WTC11 (cell line): ENCODE data around the gene ZNF423. TPM values are rescaled to one million over a fixed set of nuclear protein-coding genes. Genes with fewer than 3 reads are reported as not detected.

Experiments
- ATAC-seq: fragments of 200-7000 bp; cut with Tn5 transposase; 2 replicates; pipeline ENCODE4 v1.10.0; 2021; ENCODE audit warnings: mild to moderate bottlenecking, moderate library complexity
- CTCF ChIA-PET: fragments of 300-600 bp; sonication (Branson Sonifier 250); formaldehyde crosslinking; loops from one replicate; lab custom pipeline; 2021; ENCODE audit warnings: antibody characterized with exemption; lab: Charles Lee
- POLR2A ChIA-PET: fragments of 350-600 bp; sonication (Branson Sonifier 250); formaldehyde crosslinking; loops from one replicate; lab custom pipeline; 2021; ENCODE audit warnings: antibody characterized with exemption; lab: Charles Lee
- DNase-seq: peaks from one replicate; pipeline ENCODE4 v3.0.0; 2021; ENCODE audit warnings: low spot score
- H3K27ac Mint-ChIP-seq: 2 replicates; pipeline ENCODE4 v1.8.0; 2021; ENCODE audit warnings: mixed read lengths
- H3K27me3 Mint-ChIP-seq: 2 replicates; pipeline ENCODE4 v1.8.0; 2021; ENCODE audit warnings: low read depth, mild to moderate bottlenecking, moderate library complexity, mixed read lengths
- H3K36me3 Mint-ChIP-seq: 2 replicates; pipeline ENCODE4 v1.8.0; 2021; ENCODE audit warnings: mixed read lengths
- H3K4me1 Mint-ChIP-seq: 2 replicates; pipeline ENCODE4 v1.8.0; 2022; ENCODE audit warnings: mixed read lengths
- H3K4me3 Mint-ChIP-seq: 2 replicates; pipeline ENCODE4 v1.8.0; 2021; ENCODE audit warnings: mild to moderate bottlenecking, moderate library complexity, mixed read lengths
- H3K9me3 Mint-ChIP-seq: 2 replicates; pipeline ENCODE4 v1.8.0; 2021; ENCODE audit warnings: mixed read lengths
- AR ChIP-seq: fragments of 250-450 bp; sonication (Bioruptor Pico); IDR thresholded peaks from 2 replicates; pipeline ENCODE4 v1.9.0; 2021; ENCODE audit warnings: mild to moderate bottlenecking
- ATF3 ChIP-seq: sonication (generic); formaldehyde crosslinking; conservative IDR thresholded peaks from 2 replicates; pipeline ENCODE4 v1.8.1; 2022; ENCODE audit warnings: mild to moderate bottlenecking, missing genetic modification reagents
- ELF4 ChIP-seq: sonication (generic); formaldehyde crosslinking; IDR thresholded peaks from 2 replicates; pipeline ENCODE4 v1.8.1; 2022; ENCODE audit warnings: low read depth, mild to moderate bottlenecking, moderate library complexity, missing genetic modification reagents
- EMX1 ChIP-seq: fragments of 250-450 bp; sonication (Bioruptor Pico); IDR thresholded peaks from 2 replicates; pipeline ENCODE4 v1.8.0; 2021; ENCODE audit warnings: mild to moderate bottlenecking
- HMGA2 ChIP-seq: fragments of 250-450 bp; sonication (Bioruptor Pico); IDR thresholded peaks from 2 replicates; pipeline ENCODE4 v1.4.0; 2021; ENCODE audit warnings: mild to moderate bottlenecking, moderate library complexity
- IRF2 ChIP-seq: sonication (generic); formaldehyde crosslinking; IDR thresholded peaks from 2 replicates; pipeline ENCODE4 v1.8.0; 2022; ENCODE audit warnings: low read depth, missing genetic modification reagents, borderline replicate concordance
- MXD4 ChIP-seq: fragments of 250-450 bp; sonication (Bioruptor Pico); IDR thresholded peaks from 2 replicates; pipeline ENCODE4 v1.8.0; 2021; ENCODE audit warnings: mild to moderate bottlenecking, moderate library complexity, borderline replicate concordance
- MYBL2 ChIP-seq: sonication (generic); formaldehyde crosslinking; IDR thresholded peaks from 2 replicates; pipeline ENCODE4 v1.8.1; 2023; ENCODE audit warnings: mild to moderate bottlenecking, moderate library complexity, missing genetic modification reagents
- NR1H2 ChIP-seq: sonication (generic); formaldehyde crosslinking; IDR thresholded peaks from 2 replicates; pipeline ENCODE4 v1.9.0; 2021; ENCODE audit warnings: mild to moderate bottlenecking, moderate library complexity, missing genetic modification reagents
- TEAD4 ChIP-seq: sonication (generic); formaldehyde crosslinking; IDR thresholded peaks from 2 replicates; pipeline ENCODE4 v1.8.0; 2022; ENCODE audit warnings: mild to moderate bottlenecking, missing genetic modification reagents
- USF2 ChIP-seq: sonication (generic); formaldehyde crosslinking; IDR thresholded peaks from 2 replicates; pipeline ENCODE4 v1.8.1; 2023; ENCODE audit warnings: mild to moderate bottlenecking, missing genetic modification reagents, moderate library complexity
- ZMAT4 ChIP-seq: fragments of 250-450 bp; sonication (Bioruptor Pico); IDR thresholded peaks from 2 replicates; pipeline ENCODE4 v1.9.0; 2021; ENCODE audit warnings: mild to moderate bottlenecking
- ZNF281 ChIP-seq: sonication (generic); formaldehyde crosslinking; IDR thresholded peaks from 2 replicates; pipeline ENCODE4 v1.8.0; 2023; ENCODE audit warnings: mild to moderate bottlenecking, missing genetic modification reagents
- ZNF416 ChIP-seq: fragments of 250-450 bp; sonication (Bioruptor Pico); IDR thresholded peaks from 2 replicates; pipeline ENCODE4 v1.9.0; 2021; ENCODE audit warnings: mild to moderate bottlenecking, inconsistent platforms
- ZNF423 ChIP-seq: fragments of 250-450 bp; sonication (Bioruptor Pico); IDR thresholded peaks from 2 replicates; pipeline ENCODE4 v2.1.2; 2022; ENCODE audit warnings: mild to moderate bottlenecking, moderate library complexity
- ZNF512 ChIP-seq: sonication (generic); formaldehyde crosslinking; IDR thresholded peaks from 2 replicates; pipeline ENCODE4 v1.8.1; 2022; ENCODE audit warnings: missing genetic modification reagents, borderline replicate concordance
- ZNF671 ChIP-seq: fragments of 250-450 bp; sonication (Bioruptor Pico); IDR thresholded peaks from 2 replicates; pipeline ENCODE4 v1.8.0; 2021; ENCODE audit warnings: mild to moderate bottlenecking
- total RNA-seq: library from RNA; stranded (reverse); gene quantifications from 3 replicates; pipeline ENCODE4 v1.2.3, GENCODE V29; 2021

Gene ZNF423
- total RNA-seq, 1 experiment from 2014 or later = 38.8 TPM

- Mint-ChIP-seq H3K4me1 (peaks cover 57% of the 10 kb centered on the region), H3K9me3 (no peaks in the 10 kb centered on the region), H3K36me3 (no peaks in the 10 kb centered on the region; the same call in 1 of the 2 replicates), H3K4me3 (no peak overlapping the region), H3K27me3 (no peaks in the 10 kb centered on the region), H3K27ac (peak overlapping the region; percentile 12; the same call in 1 of the 2 replicates)
- POLR2A ChIA-PET = no interaction called here
- TF ChIP-seq NR1H2 (CRISPR knock-in tag) (no peak), ZNF512 (CRISPR knock-in tag) (no peak), ZNF281 (CRISPR knock-in tag) (no peak), ATF3 (CRISPR knock-in tag) (no peak), EMX1 (no peak), ZNF671 (CRISPR knock-in tag) (no peak), IRF2 (no peak), ELF4 (CRISPR knock-in tag) (no peak), ZNF416 (CRISPR knock-in tag) (no peak), TEAD4 (CRISPR knock-in tag) (no peak), ZMAT4 (CRISPR knock-in tag) (no peak), AR (CRISPR knock-in tag) (no peak), USF2 (CRISPR knock-in tag) (no peak)
- ATAC-seq (no peak), DNase-seq (no peak)
- CTCF ChIA-PET = interaction anchor here (0.9 kb wide), 1 partner anchor 120 kb away, joined by 3 read pairs; no protein-coding TSS in a partner anchor
Measured at GRCh38 chr16:49712542-49712941, 143.4 kb downstream of the ZNF423 start.

- TF ChIP-seq MXD4 (CRISPR knock-in tag) = no peak
- no peak for TF ChIP-seq ATF3 (CRISPR knock-in tag)
- TF ChIP-seq ZNF423 (CRISPR knock-in tag) = no peak
- TF ChIP-seq HMGA2 (CRISPR knock-in tag) = 0 out of 2 replicates have a peak, but pooled peaks have one; percentile 37
- TF ChIP-seq MYBL2 (CRISPR knock-in tag) = no peak
- ChIA-PET POLR2A (no interaction called here), CTCF (interaction anchor here (0.9 kb wide), 1 partner anchor 120 kb away, joined by 3 read pairs; no protein-coding TSS in a partner anchor)
- ATAC-seq (no peak), DNase-seq (no peak)
- no peak overlapping the region for H3K4me3 Mint-ChIP-seq
- H3K27me3 Mint-ChIP-seq = no peaks in the 10 kb centered on the region
- H3K36me3 Mint-ChIP-seq = no peaks in the 10 kb centered on the region
- H3K4me1 Mint-ChIP-seq = peaks cover 54% of the 10 kb centered on the region
- H3K27ac Mint-ChIP-seq = no peak overlapping the region
- H3K9me3 Mint-ChIP-seq = no peaks in the 10 kb centered on the region
Measured at GRCh38 chr16:49712106-49712505, 143.8 kb downstream of the ZNF423 start.
